OCI-LY1 (cell line): ENCODE data around the gene BCAP31.
"Not testable (repeated sequence)": the region's sequence is repeated elsewhere in the genome, so short reads cannot be mapped to it uniquely, and the experiment has no call there.

ENCODE experiments used
- H2AFZ ChIP-seq: fragments of 200-600 bp; sonication (generic), shearing (Covaris generic); 2 replicates; pipeline ENCODE4 v1.6.0; 2014; ENCODE audit warnings: antibody characterized with exemption, mild to moderate bottlenecking, low read length
- H3F3A ChIP-seq: fragments of 200-600 bp; sonication (generic), shearing (Covaris generic); 2 replicates; pipeline ENCODE4 v1.6.0; 2014; ENCODE audit warnings: mild to moderate bottlenecking, antibody characterized with exemption, low read length, moderate library complexity; ENCODE audit not compliant: insufficient read depth
- H3K27ac ChIP-seq: fragments of 200-600 bp; sonication (generic); 2 replicates; pipeline ENCODE4 v1.5.1; 2014; ENCODE audit warnings: low read length, mixed run types, mild to moderate bottlenecking, low read depth; ENCODE audit not compliant: poor library complexity, severe bottlenecking
- H3K27me3 ChIP-seq: fragments of 200-600 bp; sonication (generic); 2 replicates; pipeline ENCODE4 v1.6.0; 2014; ENCODE audit warnings: antibody characterized with exemption, mild to moderate bottlenecking, low read length, moderate library complexity; ENCODE audit not compliant: insufficient read depth
- H3K36me3 ChIP-seq: fragments of 200-600 bp; sonication (generic); 2 replicates; pipeline ENCODE4 v1.6.1; 2014; ENCODE audit warnings: mild to moderate bottlenecking, antibody characterized with exemption, low read length, moderate library complexity, mixed read lengths; ENCODE audit not compliant: insufficient read depth
- H3K4me1 ChIP-seq: fragments of 200-600 bp; sonication (generic); 2 replicates; pipeline ENCODE4 v1.5.1; 2014; ENCODE audit warnings: mild to moderate bottlenecking, low read length, moderate library complexity; ENCODE audit not compliant: insufficient read depth, severe bottlenecking
- H3K4me2 ChIP-seq: fragments of 200-600 bp; sonication (generic), shearing (Covaris generic); 2 replicates; pipeline ENCODE4 v1.6.1; 2014; ENCODE audit warnings: low read length
- H3K4me3 ChIP-seq: fragments of 200-600 bp; sonication (generic); 2 replicates; pipeline ENCODE4 v1.5.1; 2014; ENCODE audit warnings: low read length, low read depth, mild to moderate bottlenecking, mixed read lengths; ENCODE audit not compliant: poor library complexity, severe bottlenecking
- H3K79me2 ChIP-seq: fragments of 200-600 bp; shearing (Covaris generic); 2 replicates; pipeline ENCODE4 v1.6.1; 2016; ENCODE audit warnings: mixed run types, low read length, mixed read lengths; ENCODE audit not compliant: insufficient read depth
- H3K9ac ChIP-seq: fragments of 200-600 bp; sonication (generic), shearing (Covaris generic); 2 replicates; pipeline ENCODE4 v1.6.1; 2014; ENCODE audit warnings: mild to moderate bottlenecking, low read length, mixed read lengths
- H3K9me2 ChIP-seq: fragments of 200-600 bp; sonication (generic), shearing (Covaris generic); 2 replicates; pipeline ENCODE4 v1.6.1; 2014; ENCODE audit warnings: low read depth, mild to moderate bottlenecking, low read length, mixed read lengths
- H3K9me3 ChIP-seq: fragments of 200-600 bp; shearing (Covaris generic); 2 replicates; pipeline ENCODE4 v1.6.1; 2014; ENCODE audit warnings: low read length, mixed read lengths
- H4K20me1 ChIP-seq: fragments of 200-600 bp; sonication (generic), shearing (Covaris generic); 2 replicates; pipeline ENCODE4 v1.6.0; 2016; ENCODE audit warnings: mild to moderate bottlenecking, low read length; ENCODE audit not compliant: insufficient read depth
- CTCF ChIP-seq: fragments of 200-600 bp; sonication (generic), shearing (Covaris generic); IDR thresholded peaks from 2 replicates; pipeline ENCODE4 v1.5.1; 2017; ENCODE audit warnings: mild to moderate bottlenecking, antibody characterized with exemption, low read length, moderate library complexity, mixed read lengths
- EZH2 ChIP-seq: fragments of 200-600 bp; sonication (generic), shearing (Covaris generic); IDR thresholded peaks from 2 replicates; pipeline ENCODE4 v1.8.0; 2017; ENCODE audit warnings: borderline replicate concordance, mixed run types, mild to moderate bottlenecking, antibody characterized with exemption, low read length, moderate library complexity, mixed read lengths

BCAP31 gene

GRCh38 chrX:153694687-153695270 lies 29.4 kb downstream of the BCAP31 start:
- TF ChIP-seq CTCF = no peak
- no peak for TF ChIP-seq EZH2
- Histone ChIP-seq H3K4me1 (no peaks in the 10 kb centered on the region), H4K20me1 (no peaks in the 10 kb centered on the region)

GRCh38 chrX:153694256-153694655 lies 29.9 kb downstream of the BCAP31 start:
- not testable (repeated sequence) for H3K9me2 ChIP-seq, H3K27ac ChIP-seq, H3K9ac ChIP-seq, H4K20me1 ChIP-seq, H3K79me2 ChIP-seq, H3K4me2 ChIP-seq, H3K36me3 ChIP-seq, H3K4me1 ChIP-seq, H3K27me3 ChIP-seq, H2AFZ ChIP-seq, H3F3A ChIP-seq, H3K9me3 ChIP-seq, H3K4me3 ChIP-seq

More at GRCh38 chrX:153694687-153695270, 29.4 kb downstream of the BCAP31 start:
- Histone ChIP-seq H3K27ac (no peak overlapping the region), H3K9me3 (no peaks in the 10 kb centered on the region), H3K9me2 (no peaks in the 10 kb centered on the region), H3K79me2 (no peaks in the 10 kb centered on the region), H3K4me2 (no peak overlapping the region), H3K4me3 (no peak overlapping the region), H3F3A (no peaks in the 10 kb centered on the region), H3K9ac (no peak overlapping the region), H3K27me3 (no peaks in the 10 kb centered on the region), H3K36me3 (no peaks in the 10 kb centered on the region), H2AFZ (no peak overlapping the region)

GRCh38 chrX:153693216-153694086 lies 30.7 kb downstream of the BCAP31 start:
- Histone ChIP-seq H3K27me3 (no peaks in the 10 kb centered on the region), H3K9ac (no peak overlapping the region), H3K9me2 (no peaks in the 10 kb centered on the region), H3K4me2 (no peak overlapping the region), H2AFZ (no peak overlapping the region), H4K20me1 (no peaks in the 10 kb centered on the region), H3K36me3 (no peaks in the 10 kb centered on the region), H3K27ac (no peak overlapping the region), H3K4me1 (no peaks in the 10 kb centered on the region), H3K79me2 (no peaks in the 10 kb centered on the region), H3K4me3 (no peak overlapping the region), H3F3A (no peaks in the 10 kb centered on the region), H3K9me3 (no peaks in the 10 kb centered on the region)
- TF ChIP-seq EZH2 = no peak
- TF ChIP-seq CTCF = no peak
